Adrenal gland (tissue), 5 donors: ENCODE results near the gene CBL.

Experiments
- POLR2A ChIP-seq, 2 donors: fragments of 450-650 bp; IDR thresholded peaks; one replicate each; pipeline ENCODE4 v1.6.1; 2017; ENCODE audit warnings: antibody characterized with exemption in 2 of 2, mild to moderate bottlenecking in 2 of 2, moderate library complexity in 1 of 2
- TF ChIP-seq, protein P1 (sequence below), 6 experiments: fragments of 450-650 bp in 4 of 6; fragments of 200-600 bp in 2 of 6; sonication (generic) in 1 of 6; IDR thresholded peaks; 1 replicate in 5 of 6; 2 replicates in 1 of 6; pipeline versions ENCODE4 v1.5.1 to v1.8.0; 2016 to 2021; ENCODE audit warnings: antibody characterized with exemption in 6 of 6, mild to moderate bottlenecking in 2 of 6, moderate library complexity in 1 of 6
- donor health status: DM: no; HTN: no; CAD: no.

DNA sequence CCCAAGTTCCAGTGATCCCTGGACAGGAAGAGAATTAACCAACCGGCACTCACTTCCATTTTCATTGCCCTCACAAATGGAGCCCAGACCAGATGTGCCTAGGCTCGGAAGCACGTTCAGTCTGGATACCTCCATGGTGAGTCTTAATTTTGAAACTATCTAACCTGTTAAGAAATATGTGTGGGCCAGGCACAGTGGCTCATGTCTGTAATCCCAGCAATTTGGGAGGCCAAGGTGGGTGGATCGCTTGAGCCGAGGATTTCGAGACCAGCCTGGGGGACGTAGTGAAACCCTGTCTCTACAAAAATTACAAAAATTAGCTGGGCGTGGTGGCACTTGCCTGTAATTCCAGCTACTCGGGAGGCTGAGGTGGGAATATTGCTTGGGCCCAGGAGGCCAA is 79.3 kb downstream of the CBL start:
- TF ChIP-seq, protein P1, sequence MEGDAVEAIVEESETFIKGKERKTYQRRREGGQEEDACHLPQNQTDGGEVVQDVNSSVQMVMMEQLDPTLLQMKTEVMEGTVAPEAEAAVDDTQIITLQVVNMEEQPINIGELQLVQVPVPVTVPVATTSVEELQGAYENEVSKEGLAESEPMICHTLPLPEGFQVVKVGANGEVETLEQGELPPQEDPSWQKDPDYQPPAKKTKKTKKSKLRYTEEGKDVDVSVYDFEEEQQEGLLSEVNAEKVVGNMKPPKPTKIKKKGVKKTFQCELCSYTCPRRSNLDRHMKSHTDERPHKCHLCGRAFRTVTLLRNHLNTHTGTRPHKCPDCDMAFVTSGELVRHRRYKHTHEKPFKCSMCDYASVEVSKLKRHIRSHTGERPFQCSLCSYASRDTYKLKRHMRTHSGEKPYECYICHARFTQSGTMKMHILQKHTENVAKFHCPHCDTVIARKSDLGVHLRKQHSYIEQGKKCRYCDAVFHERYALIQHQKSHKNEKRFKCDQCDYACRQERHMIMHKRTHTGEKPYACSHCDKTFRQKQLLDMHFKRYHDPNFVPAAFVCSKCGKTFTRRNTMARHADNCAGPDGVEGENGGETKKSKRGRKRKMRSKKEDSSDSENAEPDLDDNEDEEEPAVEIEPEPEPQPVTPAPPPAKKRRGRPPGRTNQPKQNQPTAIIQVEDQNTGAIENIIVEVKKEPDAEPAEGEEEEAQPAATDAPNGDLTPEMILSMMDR (IDR thresholded peaks at IDR 0.05) = no peak
- no peak for TF ChIP-seq POLR2A (IDR thresholded peaks at IDR 0.05)
